ENCODE results near the gene LEKR1.

LEKR1 gene

DNA sequence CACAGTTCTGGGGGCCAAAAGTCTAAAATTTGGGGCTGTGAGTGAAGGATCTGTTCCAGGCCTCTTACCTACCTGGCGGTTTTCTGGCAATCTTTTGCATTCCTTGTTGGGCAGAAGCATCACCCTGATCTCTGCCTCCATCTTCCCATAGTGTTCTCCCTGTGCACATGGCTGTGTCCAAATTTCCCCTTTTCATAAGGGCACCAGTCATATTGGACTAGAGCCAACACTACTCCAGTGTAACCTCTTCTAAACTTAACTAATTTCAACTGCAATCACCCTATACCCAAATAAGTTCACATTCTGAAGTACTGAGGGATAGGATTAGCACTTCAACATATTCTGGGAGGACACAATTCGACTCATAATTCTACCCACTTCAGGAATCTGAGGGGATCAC is 248.8 kb downstream of the LEKR1 start:
- no peak for DNase-seq (ENCODE audit: extremely low read depth in 1 of 2, low read depth in 1 of 2)

- DNase-seq (ENCODE audit: extremely low read depth in 1 of 2, low read depth in 1 of 2), result no peak
Observed at GRCh38 chr3:157075693-157076420, 249.7 kb downstream of the LEKR1 start.

DNA sequence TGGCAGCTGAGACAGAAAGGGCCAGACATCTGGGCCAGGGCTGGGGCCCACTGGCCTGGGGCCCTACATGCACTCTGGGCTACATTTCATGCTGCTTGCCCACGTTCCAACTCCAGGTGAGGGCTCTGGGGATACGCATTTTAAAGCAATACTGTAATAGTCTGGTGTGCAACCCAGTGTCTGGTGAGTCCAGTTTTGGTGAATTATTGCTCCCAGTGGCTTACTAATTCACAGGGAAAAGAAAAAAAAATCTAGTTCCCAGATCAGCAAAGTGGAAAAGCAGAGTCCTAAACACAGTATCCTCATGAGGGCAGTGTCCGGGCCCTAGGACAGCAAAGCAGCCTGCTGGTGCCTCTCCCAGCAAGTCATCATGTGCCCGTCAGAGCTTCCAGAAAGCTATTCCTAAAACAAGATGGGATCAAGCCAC is 251.4 kb downstream of the LEKR1 start:
- DNase-seq (ENCODE audit: extremely low read depth in 1 of 2, low read depth in 1 of 2), result no peak

- no peak for DNase-seq (ENCODE audit: extremely low read depth in 1 of 2, low read depth in 1 of 2)
Observed at GRCh38 chr3:157078131-157078810, 252.1 kb downstream of the LEKR1 start.

- DNase-seq (ENCODE audit: extremely low read depth in 1 of 2, low read depth in 1 of 2), result no peak
Observed at GRCh38 chr3:157078811-157079185, 252.6 kb downstream of the LEKR1 start.

DNA sequence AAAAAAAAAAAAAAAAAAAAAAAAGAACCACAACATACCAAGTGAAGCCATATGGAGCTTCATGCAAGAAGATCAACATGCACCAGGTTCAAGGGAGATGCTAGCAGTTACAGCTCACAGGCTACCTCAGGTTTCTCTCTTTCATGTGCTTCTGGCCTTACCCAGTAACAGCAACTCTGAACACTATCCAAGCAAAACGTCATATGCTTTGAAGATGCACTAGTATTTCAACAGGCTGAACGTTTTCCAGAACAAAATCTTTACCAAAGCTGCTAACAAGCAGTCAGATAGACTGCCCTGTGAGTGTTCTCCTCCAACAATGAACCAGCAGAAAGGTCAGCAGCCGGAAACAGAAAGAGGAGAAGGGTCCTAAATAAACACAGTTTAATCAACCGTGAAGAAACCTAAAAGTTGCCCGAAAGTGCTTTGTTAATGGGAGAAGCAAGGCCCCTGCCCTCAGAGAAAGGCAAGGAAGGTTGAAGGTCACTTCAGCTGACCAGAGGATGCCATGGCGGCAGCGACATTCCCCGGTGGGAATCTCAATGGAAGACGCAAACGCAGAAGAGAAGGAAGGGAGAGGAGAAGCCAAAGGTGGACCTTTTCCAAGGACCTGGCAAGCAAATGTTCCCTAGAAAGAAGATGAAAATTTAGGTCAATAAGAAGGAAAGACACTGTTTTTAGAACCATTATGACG is 253.7 kb downstream of the LEKR1 start:
- DNase-seq (ENCODE audit: extremely low read depth in 1 of 2, low read depth in 1 of 2), result no peak

DNA sequence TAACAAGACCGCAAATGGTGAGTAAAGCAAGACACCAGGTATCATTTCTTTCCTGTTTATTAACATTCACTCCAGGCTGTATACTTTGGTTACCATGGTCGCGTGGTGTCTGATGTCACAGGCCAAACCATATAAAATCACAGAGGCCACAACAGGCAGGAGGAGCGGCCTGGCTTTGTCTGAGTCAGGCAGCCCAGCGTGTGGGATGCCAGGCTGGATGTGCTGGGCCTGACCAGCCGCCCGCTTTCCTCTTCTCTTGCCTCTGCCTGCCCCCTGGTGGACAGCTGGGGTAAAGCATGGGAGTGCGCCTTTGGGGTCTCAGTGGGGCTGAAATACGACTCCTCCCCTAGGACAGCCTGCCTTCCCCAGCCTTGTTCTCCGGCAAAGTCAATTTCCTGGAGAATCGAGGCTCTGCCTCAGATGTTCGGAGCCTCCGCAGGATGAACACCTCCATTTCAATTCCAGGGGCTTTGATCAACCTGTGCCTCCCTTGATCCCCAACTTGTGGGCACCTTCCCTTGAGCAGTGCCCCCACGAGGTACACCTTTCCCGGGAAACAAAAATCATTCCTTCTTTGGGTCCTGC is 255.6 kb downstream of the LEKR1 start:
- DNase-seq (ENCODE audit: extremely low read depth in 1 of 2, low read depth in 1 of 2), result peak; percentile 72 to 82

GRCh38 chr3:157082305-157082982 is 256.3 kb downstream of the LEKR1 start:
- no peak for DNase-seq (ENCODE audit: extremely low read depth in 1 of 2, low read depth in 1 of 2)

DNA sequence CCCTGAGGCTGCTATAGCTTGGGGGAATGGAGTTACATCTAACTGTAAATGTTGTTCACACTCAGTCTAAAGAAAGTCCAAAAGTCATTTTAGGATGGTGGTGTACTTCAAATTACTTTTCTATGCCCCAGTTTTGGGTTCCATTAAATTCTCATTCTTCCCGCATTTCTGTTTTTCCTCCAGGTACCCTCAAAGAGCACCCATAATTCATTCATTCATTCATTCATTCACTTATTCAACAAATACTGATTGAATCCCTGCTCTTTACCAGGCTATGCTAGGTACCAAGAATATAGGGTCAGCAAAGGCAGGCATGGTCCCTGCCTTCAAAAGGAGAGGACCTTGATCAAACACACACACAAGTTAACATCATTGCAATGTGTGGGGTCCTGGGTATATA is 257.7 kb downstream of the LEKR1 start:
- DNase-seq (ENCODE audit: extremely low read depth in 1 of 2, low read depth in 1 of 2), result no peak

DNA sequence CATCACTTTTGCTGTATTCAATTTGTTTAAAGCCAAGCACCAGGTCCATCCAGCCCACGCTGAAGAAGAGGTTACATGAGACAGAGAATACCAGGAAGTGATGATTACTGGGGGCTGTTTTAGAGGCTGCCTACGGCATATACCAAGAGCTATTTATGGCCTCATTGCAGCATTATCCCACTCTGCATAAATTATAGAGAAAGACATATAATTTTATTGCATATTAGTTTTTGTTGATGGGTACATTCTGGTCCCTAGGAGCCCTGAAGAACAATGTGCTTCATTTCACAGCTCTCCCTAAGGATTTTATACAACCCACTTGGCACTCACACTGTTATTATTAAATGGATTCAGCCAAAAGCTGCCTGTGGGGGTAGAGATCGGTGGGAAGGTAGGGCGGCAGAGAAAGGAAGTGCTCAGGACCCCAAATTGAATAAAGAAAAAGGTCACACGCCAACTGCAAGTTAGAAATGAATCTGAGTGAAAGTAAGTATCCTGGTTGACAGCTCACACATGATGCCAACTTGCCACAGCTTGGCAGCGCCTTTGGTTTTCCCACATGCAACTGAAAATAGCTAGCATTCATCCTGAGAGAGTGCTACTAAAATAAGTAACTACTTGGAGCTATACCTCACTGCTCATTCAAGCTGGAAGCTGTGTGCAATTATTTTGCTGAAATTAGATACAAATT is 260.1 kb downstream of the LEKR1 start:
- no peak for DNase-seq (ENCODE audit: extremely low read depth in 1 of 2, low read depth in 1 of 2)

- DNase-seq (ENCODE audit: extremely low read depth in 1 of 2, low read depth in 1 of 2), result no peak
Observed at GRCh38 chr3:157086775-157087174, 260.6 kb downstream of the LEKR1 start.

GRCh38 chr3:157087373-157087772 is 261.2 kb downstream of the LEKR1 start:
- DNase-seq (ENCODE audit: extremely low read depth in 1 of 2, low read depth in 1 of 2), result no peak

GRCh38 chr3:157087780-157088600 is 261.8 kb downstream of the LEKR1 start:
- DNase-seq (ENCODE audit: extremely low read depth in 1 of 2, low read depth in 1 of 2), result no peak

DNA sequence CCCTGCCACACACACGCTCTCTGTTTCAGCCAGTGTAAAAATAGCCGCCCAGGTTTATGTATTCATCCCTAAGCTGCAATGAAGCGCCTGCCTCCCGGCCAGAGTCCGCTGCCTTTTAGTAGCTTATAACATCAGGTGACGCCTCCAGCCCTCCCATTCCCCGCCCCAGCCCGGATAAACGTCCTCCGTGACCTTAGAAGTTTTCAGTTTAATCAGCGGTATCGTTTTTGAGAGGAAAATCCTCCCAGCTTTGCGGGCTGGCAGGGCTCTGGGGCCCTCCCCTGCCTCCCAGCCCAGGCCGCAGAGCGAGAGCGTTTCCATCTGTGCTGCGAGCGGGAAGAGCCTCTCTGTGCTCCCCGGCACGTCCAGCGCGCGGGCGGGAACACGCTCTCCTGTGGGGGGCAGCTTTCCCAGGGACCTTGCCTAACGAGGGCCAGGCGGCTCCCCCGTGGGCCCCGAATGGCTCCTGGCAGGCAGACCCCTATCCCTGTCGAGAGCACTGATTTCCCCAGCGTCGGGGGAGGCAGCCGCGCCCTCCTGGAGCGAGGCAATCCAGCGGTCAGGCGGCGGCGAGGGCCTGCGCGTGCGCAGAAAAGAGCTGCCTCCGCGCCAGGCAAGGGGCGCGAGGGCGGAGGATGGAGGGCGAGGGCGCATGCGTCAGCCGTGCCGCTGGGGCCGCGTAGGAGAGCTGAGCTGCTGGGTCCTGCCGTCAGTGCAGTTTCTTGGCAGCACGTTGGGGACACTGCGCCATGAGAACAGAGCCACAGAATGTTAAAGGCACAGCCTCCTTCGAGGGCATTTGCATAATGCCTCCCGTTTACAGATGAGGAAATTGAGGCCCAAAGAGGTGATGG is 262.7 kb downstream of the LEKR1 start:
- DNase-seq (ENCODE audit: extremely low read depth in 1 of 2, low read depth in 1 of 2), result peak; percentile 90 to 91

- DNase-seq (ENCODE audit: extremely low read depth in 1 of 2, low read depth in 1 of 2), result no peak
Observed at GRCh38 chr3:157089455-157090221, 263.5 kb downstream of the LEKR1 start.

DNA sequence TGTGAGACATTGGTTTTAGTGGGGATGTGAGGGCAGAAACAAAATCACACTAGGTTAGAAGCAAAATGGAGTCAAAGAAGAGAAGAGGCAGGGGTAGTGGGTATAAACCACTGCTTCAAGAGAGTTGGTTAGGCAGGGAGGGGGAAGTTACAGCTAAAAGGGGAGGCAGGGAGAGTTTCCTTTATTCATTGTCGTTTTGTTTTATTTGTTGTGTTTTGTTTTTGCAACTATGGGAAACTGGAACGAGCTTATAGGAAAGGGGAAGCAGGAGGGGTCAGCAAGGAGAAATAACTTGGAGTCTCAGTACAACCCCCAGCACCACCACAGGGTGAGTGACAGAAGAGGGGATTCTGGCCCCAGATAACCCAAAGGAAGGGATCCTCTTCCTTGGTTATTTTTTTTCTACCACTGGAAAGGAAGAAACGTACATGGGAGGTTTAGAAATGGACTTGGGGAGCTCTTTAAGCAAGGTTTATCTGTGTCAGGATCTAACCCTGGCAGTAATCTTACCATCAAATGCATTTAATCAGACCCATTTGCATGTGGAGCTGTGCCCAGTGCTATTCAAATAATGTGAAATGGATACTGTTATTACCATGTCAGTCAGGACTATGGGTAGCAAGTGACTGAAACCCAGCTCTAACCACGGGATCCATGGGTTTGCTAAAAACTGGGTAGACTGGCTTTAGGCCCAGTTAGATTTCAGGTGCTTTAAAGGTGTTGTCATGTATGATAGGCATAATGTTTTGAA is 265.1 kb downstream of the LEKR1 start:
- no peak for DNase-seq (ENCODE audit: extremely low read depth in 1 of 2, low read depth in 1 of 2)

DNA sequence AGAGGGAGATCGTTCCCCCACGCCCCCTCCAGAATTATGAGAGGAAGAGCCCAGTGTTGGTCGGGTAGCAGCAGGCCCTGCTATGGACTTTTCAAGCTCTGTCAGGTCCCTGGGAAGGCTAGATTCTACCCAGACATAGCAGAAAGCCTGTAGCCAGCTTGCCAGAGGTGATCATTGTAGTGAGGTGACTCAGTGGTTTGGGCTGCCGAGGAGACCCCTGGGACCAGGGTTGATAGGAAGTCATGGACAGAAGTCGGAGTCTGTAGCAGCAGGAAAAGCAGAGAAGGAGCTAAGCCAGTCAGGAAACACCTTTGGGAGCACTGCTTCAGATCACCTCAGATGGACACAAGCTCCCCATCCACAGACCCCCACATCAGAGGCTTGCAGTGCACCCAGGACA is 266.1 kb downstream of the LEKR1 start:
- DNase-seq (ENCODE audit: extremely low read depth in 1 of 2, low read depth in 1 of 2), result no peak

Data from stimulated activated CD8-positive, alpha-beta memory T cell treated with anti-CD3 and anti-CD28 coated beads, Interleukin-7, amount 100 ng/mL, for 48 hours (primary cell).